RWPE1 (cell line): ENCODE data around the gene RBM12.
A peak's percentile ranks its signal among the peaks of the same experiment; 100 is the strongest.

Experiments used
- CTCF ChIA-PET: fragments of 350-600 bp; sonication (Branson Sonifier 250); formaldehyde crosslinking; extraction: SDS; loops from one replicate; lab custom pipeline; 2021; lab: Yijun Ruan, JAX
- POLR2A ChIA-PET: fragments of 400-600 bp; formaldehyde crosslinking; extraction: SDS; loops from one replicate; lab custom pipeline; 2020; ENCODE audit warnings: antibody characterized with exemption; ENCODE audit not compliant: low non-redundant PET; lab: Yijun Ruan, JAX
- DNase-seq: peaks from one replicate; pipeline ENCODE4 v3.0.0; 2012; ENCODE audit warnings: low spot score
- H3K27ac ChIP-seq: fragments of 450-650 bp; 2 replicates; pipeline ENCODE4 v1.5.1; 2017
- TF ChIP-seq, protein P1 (sequence below): fragments of 450-650 bp; conservative IDR thresholded peaks from 2 replicates; pipeline ENCODE4 v1.5.1; 2017; ENCODE audit warnings: low read depth, mild to moderate bottlenecking

The RBM12 gene

DNA sequence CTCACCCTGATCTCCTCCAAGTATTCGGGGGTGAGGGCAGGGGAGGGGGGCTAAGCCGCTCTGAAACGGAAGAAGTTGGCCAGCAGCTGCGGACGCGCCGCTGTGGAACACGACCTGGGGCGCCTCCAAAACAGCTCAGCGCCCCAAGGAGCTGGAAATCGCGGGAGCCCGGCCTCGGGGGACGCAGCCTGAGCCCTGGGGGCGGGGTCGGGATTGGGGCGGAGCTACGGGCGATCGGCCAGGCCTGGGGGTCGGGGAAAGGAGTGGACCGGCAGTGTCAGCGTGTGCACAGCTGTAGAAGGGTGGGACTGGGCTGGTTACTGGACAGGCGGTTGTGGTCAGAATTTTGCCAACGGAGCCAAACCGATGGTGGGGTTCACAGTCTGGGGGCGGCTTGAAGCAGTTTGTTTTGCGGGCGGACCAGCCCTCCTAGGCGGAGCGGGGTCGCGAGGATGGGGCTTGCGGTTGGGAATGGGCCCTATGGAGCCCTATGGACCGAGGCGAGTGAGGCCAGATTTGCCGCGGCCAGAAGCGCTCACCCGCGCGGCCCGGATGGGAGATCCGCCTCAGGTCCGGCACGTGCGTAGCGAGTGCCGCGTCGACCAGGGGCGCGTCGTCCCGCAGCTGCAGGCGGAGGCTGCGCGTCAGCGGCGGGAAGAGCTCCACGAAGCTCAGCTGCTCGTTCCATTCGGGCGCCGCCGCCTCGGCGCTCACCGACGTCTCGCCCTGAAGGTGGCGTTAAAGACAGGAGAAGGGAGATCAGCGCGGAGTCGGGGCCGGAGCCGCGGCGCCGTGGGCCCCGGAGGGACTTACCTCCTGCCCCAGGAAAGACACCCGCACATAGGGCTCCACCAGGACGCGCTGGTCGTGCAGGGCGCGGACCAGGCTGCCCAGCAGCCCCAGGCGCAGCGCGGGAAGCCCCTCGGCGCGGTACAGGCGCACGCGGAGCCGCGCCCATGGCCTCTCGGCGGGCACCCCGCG is 63.4 kb downstream of the RBM12 start:
- ChIA-PET CTCF (interaction anchor here (0.5 to 1.2 kb wide), 7 partner anchors 12 to 811 kb away, joined by 3 to 4 read pairs (median 3); no protein-coding TSS in a partner anchor), POLR2A (no interaction called here)
- TF ChIP-seq, protein P1, sequence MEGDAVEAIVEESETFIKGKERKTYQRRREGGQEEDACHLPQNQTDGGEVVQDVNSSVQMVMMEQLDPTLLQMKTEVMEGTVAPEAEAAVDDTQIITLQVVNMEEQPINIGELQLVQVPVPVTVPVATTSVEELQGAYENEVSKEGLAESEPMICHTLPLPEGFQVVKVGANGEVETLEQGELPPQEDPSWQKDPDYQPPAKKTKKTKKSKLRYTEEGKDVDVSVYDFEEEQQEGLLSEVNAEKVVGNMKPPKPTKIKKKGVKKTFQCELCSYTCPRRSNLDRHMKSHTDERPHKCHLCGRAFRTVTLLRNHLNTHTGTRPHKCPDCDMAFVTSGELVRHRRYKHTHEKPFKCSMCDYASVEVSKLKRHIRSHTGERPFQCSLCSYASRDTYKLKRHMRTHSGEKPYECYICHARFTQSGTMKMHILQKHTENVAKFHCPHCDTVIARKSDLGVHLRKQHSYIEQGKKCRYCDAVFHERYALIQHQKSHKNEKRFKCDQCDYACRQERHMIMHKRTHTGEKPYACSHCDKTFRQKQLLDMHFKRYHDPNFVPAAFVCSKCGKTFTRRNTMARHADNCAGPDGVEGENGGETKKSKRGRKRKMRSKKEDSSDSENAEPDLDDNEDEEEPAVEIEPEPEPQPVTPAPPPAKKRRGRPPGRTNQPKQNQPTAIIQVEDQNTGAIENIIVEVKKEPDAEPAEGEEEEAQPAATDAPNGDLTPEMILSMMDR, result peak; percentile 75
- H3K27ac ChIP-seq, result no peak overlapping the region
- DNase-seq, result peak; percentile 88

- POLR2A ChIA-PET, result no interaction called here
- TF ChIP-seq, protein P1, result no peak
- H3K27ac ChIP-seq, result no peak overlapping the region
- DNase-seq, result no peak
- CTCF ChIA-PET, result interaction anchor here (0.5 to 1.2 kb wide), 3 partner anchors 19 to 812 kb away, joined by 3 to 4 read pairs (median 4); no protein-coding TSS in a partner anchor
These were observed 64.3 kb downstream of the RBM12 start for GRCh38 chr20:35600176-35600992.

- TF ChIP-seq, protein P1, result no peak
- ChIA-PET POLR2A (no interaction called here), CTCF (interaction anchor here (0.5 kb wide), 1 partner anchor 192 kb away, joined by 4 read pairs; no protein-coding TSS in a partner anchor)
- DNase-seq, result no peak
- no peak overlapping the region for H3K27ac ChIP-seq
These were observed 65.0 kb downstream of the RBM12 start for GRCh38 chr20:35599776-35600120.
